ENCODE measurements around the gene SLC25A45.
"Not testable (repeated sequence)": the region's sequence is repeated elsewhere in the genome, so short reads cannot be mapped to it uniquely, and the experiment has no call there.

SLC25A45 gene

GRCh38 chr11:65353900-65354264 lies 28.6 kb downstream of the SLC25A45 start:
- Histone ChIP-seq H3K27ac (ENCODE audit: low read depth, low read length) (no peak overlapping the region), H3K27me3 (ENCODE audit: control insufficient read depth in 5 of 5, insufficient read depth in 4 of 5, low read length in 5 of 5) (peaks cover 7 to 16% (median 8%) of the 10 kb centered on the region in 5 donors), H3K36me3 (ENCODE audit: control insufficient read depth in 5 of 5, insufficient read depth in 5 of 5, low read length in 5 of 5) (peaks cover 7 to 38% (median 35%) of the 10 kb centered on the region in 5 donors), H3K9me3 (ENCODE audit: control insufficient read depth in 5 of 5, low read length in 5 of 5) (no peaks in the 10 kb centered on the region), H3K4me1 (ENCODE audit: control insufficient read depth in 5 of 5, insufficient read depth in 5 of 5, low read length in 5 of 5) (peaks cover 6 to 25% (median 23%) of the 10 kb centered on the region in 5 donors), H3K4me3 (ENCODE audit: low read depth in 1 of 5, low read length in 5 of 5) (peak overlapping the region; percentile 65 to 79 (median 76)), H3K9ac (ENCODE audit: low read length in 5 of 5) (peak overlapping the region in 3 of 5 donors; percentile 49 to 67 (median 56))

DNA sequence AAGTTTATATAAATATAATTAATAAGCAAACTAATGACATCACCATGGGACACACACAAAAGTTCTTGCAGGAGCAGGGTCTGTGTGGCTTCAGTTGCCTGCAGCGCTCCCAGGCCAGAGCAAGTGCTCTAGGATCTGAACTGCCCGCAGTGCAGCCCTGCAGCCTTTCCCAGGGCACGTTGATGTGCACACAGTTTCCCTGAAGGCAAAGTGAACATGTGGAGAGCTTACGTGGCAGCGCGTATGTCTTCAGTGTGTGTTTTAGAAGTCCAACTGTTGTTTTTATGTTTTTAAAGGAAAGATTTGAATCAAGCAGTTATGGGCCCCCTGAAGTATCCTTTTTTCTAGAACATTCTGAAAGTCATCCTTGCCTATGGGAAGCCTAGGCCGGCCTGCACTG lies 29.1 kb downstream of the SLC25A45 start:
- peaks cover 6 to 25% (median 23%) of the 10 kb centered on the region in 5 donors for H3K4me1 ChIP-seq (ENCODE audit: control insufficient read depth in 5 of 5, insufficient read depth in 5 of 5, low read length in 5 of 5)
- H3K9me3 ChIP-seq (ENCODE audit: control insufficient read depth in 5 of 5, low read length in 5 of 5), result no peaks in the 10 kb centered on the region
- no peak overlapping the region for H3K9ac ChIP-seq (ENCODE audit: low read length in 5 of 5)
- H3K4me3 ChIP-seq (ENCODE audit: low read depth in 1 of 5, low read length in 5 of 5), result peak overlapping the region in 1 of 5 donors; percentile 32
- no peak overlapping the region for H3K27ac ChIP-seq (ENCODE audit: low read depth, low read length)
- H3K36me3 ChIP-seq (ENCODE audit: control insufficient read depth in 5 of 5, insufficient read depth in 5 of 5, low read length in 5 of 5), result peaks cover 8 to 44% (median 40%) of the 10 kb centered on the region in 5 donors
- H3K27me3 ChIP-seq (ENCODE audit: control insufficient read depth in 5 of 5, insufficient read depth in 4 of 5, low read length in 5 of 5), result peaks cover 7 to 16% (median 8%) of the 10 kb centered on the region in 5 donors

GRCh38 chr11:65352783-65353182 lies 29.7 kb downstream of the SLC25A45 start:
- Histone ChIP-seq H3K9ac (ENCODE audit: low read length in 5 of 5) (no peak overlapping the region), H3K36me3 (ENCODE audit: control insufficient read depth in 5 of 5, insufficient read depth in 5 of 5, low read length in 5 of 5) (peaks cover 8 to 49% (median 46%) of the 10 kb centered on the region in 5 donors), H3K4me1 (ENCODE audit: control insufficient read depth in 5 of 5, insufficient read depth in 5 of 5, low read length in 5 of 5) (peaks cover 6 to 25% (median 23%) of the 10 kb centered on the region in 5 donors), H3K4me3 (ENCODE audit: low read depth in 1 of 5, low read length in 5 of 5) (no peak overlapping the region), H3K9me3 (ENCODE audit: control insufficient read depth in 5 of 5, low read length in 5 of 5) (no peaks in the 10 kb centered on the region), H3K27ac (ENCODE audit: low read depth, low read length) (no peak overlapping the region), H3K27me3 (ENCODE audit: control insufficient read depth in 5 of 5, insufficient read depth in 4 of 5, low read length in 5 of 5) (peaks cover 7 to 16% (median 8%) of the 10 kb centered on the region in 5 donors)

- Histone ChIP-seq H3K36me3 (ENCODE audit: control insufficient read depth in 5 of 5, insufficient read depth in 5 of 5, low read length in 5 of 5) (peaks cover 8 to 61% (median 55%) of the 10 kb centered on the region in 5 donors), H3K9me3 (ENCODE audit: control insufficient read depth in 5 of 5, low read length in 5 of 5) (no peaks in the 10 kb centered on the region), H3K4me1 (ENCODE audit: control insufficient read depth in 5 of 5, insufficient read depth in 5 of 5, low read length in 5 of 5) (peaks cover 6 to 25% (median 23%) of the 10 kb centered on the region in 5 donors), H3K9ac (ENCODE audit: low read length in 5 of 5) (no peak overlapping the region), H3K4me3 (ENCODE audit: low read depth in 1 of 5, low read length in 5 of 5) (no peak overlapping the region), H3K27me3 (ENCODE audit: control insufficient read depth in 5 of 5, insufficient read depth in 4 of 5, low read length in 5 of 5) (peaks cover under 1 to 11% (median 4%) of the 10 kb centered on the region in 5 donors), H3K27ac (ENCODE audit: low read depth, low read length) (no peak overlapping the region)
Measured at GRCh38 chr11:65351511-65351910, 30.9 kb downstream of the SLC25A45 start.

DNA sequence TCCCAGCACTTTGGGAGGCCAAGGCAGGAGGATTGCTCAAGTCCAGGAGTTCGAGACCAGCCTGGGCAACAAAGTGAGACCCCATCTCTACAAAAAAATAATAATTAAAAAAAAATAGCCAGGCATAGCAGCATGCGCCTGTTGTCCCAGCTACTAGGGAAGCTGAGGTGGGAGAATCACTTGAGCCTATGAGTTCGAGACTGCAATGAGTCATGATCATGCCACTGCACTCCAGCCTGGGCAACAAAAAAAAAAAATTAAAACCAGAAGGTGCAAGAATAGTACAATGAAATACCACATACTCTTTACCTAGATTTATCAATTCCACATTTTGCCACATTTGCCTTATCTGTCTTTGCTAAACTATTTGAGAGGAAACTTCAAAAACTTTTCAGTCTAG lies 40.6 kb downstream of the SLC25A45 start:
- Histone ChIP-seq H3K27ac (ENCODE audit: low read depth, low read length) (no peak overlapping the region), H3K4me3 (ENCODE audit: low read depth in 1 of 5, low read length in 5 of 5) (no peak overlapping the region), H3K4me1 (ENCODE audit: control insufficient read depth in 5 of 5, insufficient read depth in 5 of 5, low read length in 5 of 5) (peaks cover 0 to 5% (median 0%) of the 10 kb centered on the region in 5 donors), H3K9ac (ENCODE audit: low read length in 5 of 5) (no peak overlapping the region), H3K9me3 (ENCODE audit: control insufficient read depth in 5 of 5, low read length in 5 of 5) (no peaks in the 10 kb centered on the region), H3K27me3 (ENCODE audit: control insufficient read depth in 5 of 5, insufficient read depth in 4 of 5, low read length in 5 of 5) (no peaks in the 10 kb centered on the region), H3K36me3 (ENCODE audit: control insufficient read depth in 5 of 5, insufficient read depth in 5 of 5, low read length in 5 of 5) (peaks cover 5 to 76% (median 70%) of the 10 kb centered on the region in 5 donors)

DNA sequence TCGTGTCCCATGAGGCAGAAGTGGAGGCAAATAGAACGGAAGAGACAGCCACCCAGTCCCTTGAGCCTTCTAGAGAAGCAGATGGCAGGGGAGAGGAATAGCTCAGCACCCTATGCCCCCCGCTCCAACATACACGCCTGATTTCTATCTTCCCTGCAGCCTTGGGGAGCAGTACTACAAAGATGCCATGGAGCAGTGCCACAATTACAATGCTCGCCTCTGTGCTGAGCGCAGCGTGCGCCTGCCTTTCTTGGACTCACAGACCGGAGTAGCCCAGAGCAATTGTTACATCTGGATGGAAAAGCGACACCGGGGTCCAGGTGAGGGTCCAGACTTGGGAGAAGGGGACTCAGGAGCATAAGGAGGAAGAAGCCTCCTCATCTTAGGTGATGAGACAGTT lies 42.2 kb downstream of the SLC25A45 start:
- Histone ChIP-seq H3K27ac (ENCODE audit: low read depth, low read length) (no peak overlapping the region), H3K36me3 (ENCODE audit: control insufficient read depth in 5 of 5, insufficient read depth in 5 of 5, low read length in 5 of 5) (peaks cover 5 to 60% (median 54%) of the 10 kb centered on the region in 5 donors)

GRCh38 chr11:65338676-65339075 lies 43.8 kb downstream of the SLC25A45 start:
- no peak overlapping the region for H3K4me3 ChIP-seq (ENCODE audit: low read depth in 1 of 5, low read length in 5 of 5)
- H3K27ac ChIP-seq (ENCODE audit: low read depth, low read length), result no peak overlapping the region
- H3K27me3 ChIP-seq (ENCODE audit: control insufficient read depth in 5 of 5, insufficient read depth in 4 of 5, low read length in 5 of 5), result no peaks in the 10 kb centered on the region
- H3K9ac ChIP-seq (ENCODE audit: low read length in 5 of 5), result no peak overlapping the region
- H3K4me1 ChIP-seq (ENCODE audit: control insufficient read depth in 5 of 5, insufficient read depth in 5 of 5, low read length in 5 of 5), result peaks cover 5 to 22% (median 15%) of the 10 kb centered on the region in 5 donors
- H3K36me3 ChIP-seq (ENCODE audit: control insufficient read depth in 5 of 5, insufficient read depth in 5 of 5, low read length in 5 of 5), result peaks cover 3 to 44% (median 38%) of the 10 kb centered on the region in 5 donors
- H3K9me3 ChIP-seq (ENCODE audit: control insufficient read depth in 5 of 5, low read length in 5 of 5), result no peaks in the 10 kb centered on the region

More for the DNA sequence above, 42.2 kb downstream of the SLC25A45 start:
- Histone ChIP-seq H3K27me3 (ENCODE audit: control insufficient read depth in 5 of 5, insufficient read depth in 4 of 5, low read length in 5 of 5) (no peaks in the 10 kb centered on the region), H3K4me1 (ENCODE audit: control insufficient read depth in 5 of 5, insufficient read depth in 5 of 5, low read length in 5 of 5) (peaks cover under 1 to 9% (median 4%) of the 10 kb centered on the region in 5 donors), H3K9me3 (ENCODE audit: control insufficient read depth in 5 of 5, low read length in 5 of 5) (no peaks in the 10 kb centered on the region), H3K9ac (ENCODE audit: low read length in 5 of 5) (no peak overlapping the region), H3K4me3 (ENCODE audit: low read depth in 1 of 5, low read length in 5 of 5) (no peak overlapping the region)

DNA sequence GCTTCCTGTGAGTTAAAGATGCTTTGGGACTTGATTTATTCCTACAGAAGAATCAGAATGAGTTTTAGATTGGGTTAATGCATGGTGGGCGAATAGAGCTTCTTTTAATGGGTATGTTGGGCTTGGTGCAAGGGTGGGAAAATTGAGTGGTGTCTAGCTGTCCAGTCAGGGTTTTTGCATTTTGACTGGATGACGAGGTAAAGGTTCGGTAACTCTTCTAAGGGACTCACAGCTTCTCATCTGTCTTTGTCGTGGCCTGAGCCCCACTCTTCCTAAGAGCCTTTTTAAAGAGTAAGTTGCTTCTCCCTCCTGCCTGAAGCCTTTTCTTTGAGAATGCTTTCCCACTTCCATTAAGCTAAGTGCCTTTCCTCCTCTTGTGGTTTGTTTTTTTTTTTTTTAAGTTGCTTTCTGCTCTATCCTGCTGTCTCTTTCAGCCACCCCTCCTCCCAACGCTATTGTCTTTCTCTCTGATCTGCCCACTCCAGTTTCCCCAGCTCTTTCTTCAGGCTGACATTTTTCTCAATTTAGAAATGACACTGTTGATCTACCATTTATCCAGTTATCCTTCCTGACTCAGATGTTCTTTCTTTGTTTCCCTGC lies 47.6 kb downstream of the SLC25A45 start:
- H3K9me3 ChIP-seq (ENCODE audit: control insufficient read depth in 5 of 5, low read length in 5 of 5), result no peaks in the 10 kb centered on the region
- peak overlapping the region; percentile 85 to 95 (median 94) for H3K4me3 ChIP-seq (ENCODE audit: low read depth in 1 of 5, low read length in 5 of 5)
- peaks cover 5 to 23% (median 19%) of the 10 kb centered on the region in 5 donors for H3K4me1 ChIP-seq (ENCODE audit: control insufficient read depth in 5 of 5, insufficient read depth in 5 of 5, low read length in 5 of 5)
- H3K36me3 ChIP-seq (ENCODE audit: control insufficient read depth in 5 of 5, insufficient read depth in 5 of 5, low read length in 5 of 5), result peaks cover 0 to 10% (median 4%) of the 10 kb centered on the region in 5 donors
- peak overlapping the region; percentile 73 to 89 (median 84) for H3K9ac ChIP-seq (ENCODE audit: low read length in 5 of 5)
- no peaks in the 10 kb centered on the region for H3K27me3 ChIP-seq (ENCODE audit: control insufficient read depth in 5 of 5, insufficient read depth in 4 of 5, low read length in 5 of 5)
- H3K27ac ChIP-seq (ENCODE audit: low read depth, low read length), result peak overlapping the region; percentile 61

DNA sequence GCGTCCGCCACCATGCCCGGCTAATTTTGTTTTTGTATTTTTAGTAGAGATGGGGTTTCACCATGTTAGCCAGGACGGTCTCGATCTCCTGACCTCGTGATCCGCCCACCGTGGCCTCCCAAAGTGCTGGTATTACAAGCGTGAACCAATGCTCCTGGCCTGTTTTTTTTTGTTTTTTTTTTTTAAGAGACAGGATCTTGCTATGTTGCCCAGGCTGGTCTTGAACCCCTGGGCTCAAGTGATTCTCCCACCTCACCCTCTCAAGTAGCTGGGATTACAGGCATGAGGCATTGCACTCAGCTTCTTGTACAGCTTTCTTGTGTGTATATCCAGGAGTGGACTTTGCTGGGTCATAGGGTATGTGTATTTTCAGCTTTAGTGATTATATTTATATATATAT lies 49.9 kb downstream of the SLC25A45 start:
- H3K4me1 ChIP-seq (ENCODE audit: control insufficient read depth in 5 of 5, insufficient read depth in 5 of 5, low read length in 5 of 5), result peaks cover 5 to 35% (median 31%) of the 10 kb centered on the region in 5 donors
- not testable (repeated sequence) for H3K4me3 ChIP-seq (ENCODE audit: low read depth in 1 of 5, low read length in 5 of 5); H3K9me3 ChIP-seq (ENCODE audit: control insufficient read depth in 5 of 5, low read length in 5 of 5); H3K36me3 ChIP-seq (ENCODE audit: control insufficient read depth in 5 of 5, insufficient read depth in 5 of 5, low read length in 5 of 5); H3K27me3 ChIP-seq (ENCODE audit: control insufficient read depth in 5 of 5, insufficient read depth in 4 of 5, low read length in 5 of 5); H3K9ac ChIP-seq (ENCODE audit: low read length in 5 of 5); H3K27ac ChIP-seq (ENCODE audit: low read depth, low read length)

DNA sequence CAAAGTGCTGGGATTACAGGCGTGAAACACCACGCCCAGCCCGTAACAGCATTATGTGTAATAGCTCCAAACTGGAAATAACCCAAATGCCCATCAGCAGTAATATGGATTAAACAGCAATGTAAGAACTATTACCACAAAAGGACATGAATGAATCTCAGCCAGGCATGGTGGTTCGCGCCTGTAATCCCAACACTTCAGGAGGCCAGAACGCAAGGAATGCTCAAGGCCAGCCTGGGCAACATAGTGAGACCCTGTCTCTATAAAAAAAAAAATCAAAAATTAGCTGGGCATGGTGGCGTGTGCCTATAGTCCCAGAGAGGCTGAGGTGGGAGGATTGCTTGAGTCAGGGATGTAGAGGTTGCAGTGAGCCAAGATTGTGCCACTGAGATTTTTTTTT lies 51.9 kb downstream of the SLC25A45 start:
- H3K36me3 ChIP-seq (ENCODE audit: control insufficient read depth in 5 of 5, insufficient read depth in 5 of 5, low read length in 5 of 5), result no peaks in the 10 kb centered on the region
- no peak overlapping the region for H3K4me3 ChIP-seq (ENCODE audit: low read depth in 1 of 5, low read length in 5 of 5)
- peaks cover 5 to 35% (median 30%) of the 10 kb centered on the region in 5 donors for H3K4me1 ChIP-seq (ENCODE audit: control insufficient read depth in 5 of 5, insufficient read depth in 5 of 5, low read length in 5 of 5)
- H3K27ac ChIP-seq (ENCODE audit: low read depth, low read length), result no peak overlapping the region
- H3K9ac ChIP-seq (ENCODE audit: low read length in 5 of 5), result no peak overlapping the region
- H3K9me3 ChIP-seq (ENCODE audit: control insufficient read depth in 5 of 5, low read length in 5 of 5), result no peaks in the 10 kb centered on the region
- H3K27me3 ChIP-seq (ENCODE audit: control insufficient read depth in 5 of 5, insufficient read depth in 4 of 5, low read length in 5 of 5), result no peaks in the 10 kb centered on the region

Measured in subcutaneous abdominal adipose tissue (tissue), 5 donors.